Endothelial cell of umbilical vein (primary cell): ENCODE data around the gene RIMBP2. TPM values are rescaled to one million over a fixed set of nuclear protein-coding genes. Genes with fewer than 3 reads are reported as not detected.

Experiments used
- BruUV-seq: library from RNA; stranded (reverse); fragments of 400-500 nt; replicated peaks from 2 replicates; lab custom pipeline; 2021; lab: Mats Ljungman, UMichigan
- CTCF ChIA-PET: fragments of 300-600, 350-600 bp; sonication (Branson Sonifier 250); formaldehyde crosslinking; loops from one replicate; lab custom pipeline; 2021; ENCODE audit warnings: antibody characterized with exemption, inconsistent platforms; lab: Charles Lee
- POLR2A ChIA-PET: fragments of 300-600, 350-600 bp; sonication (Branson Sonifier 250); formaldehyde crosslinking; loops from one replicate; lab custom pipeline; 2021; ENCODE audit warnings: antibody characterized with exemption, inconsistent platforms; lab: Charles Lee
- DNase-seq: peaks from one replicate; pipeline ENCODE4 v3.0.0-alpha.2; 2011; ENCODE audit warnings: low read depth, low spot score
- FAIRE-seq: peaks from 2 replicates; lab custom pipeline; 2011; peaks lifted over from hg19 to GRCh38; lab: Jason Lieb, UNC
- H2AFZ ChIP-seq: 2 replicates; pipeline ENCODE4 v1.6.0; 2012; ENCODE audit warnings: low read depth, low read length, control low read depth, inconsistent platforms
- H3K27ac ChIP-seq: 2 replicates; pipeline ENCODE4 v1.5.1; 2011; ENCODE audit warnings: low read depth, mild to moderate bottlenecking, control low read depth, low read length, moderate library complexity; ENCODE audit not compliant: insufficient read depth
- H3K27me3 ChIP-seq, 2 experiments: 2 replicates each; pipeline versions ENCODE4 v1.6.0 to v1.6.1; 2011; ENCODE audit warnings: low read length in 2 of 2, mixed read lengths in 1 of 2; ENCODE audit not compliant: control insufficient read depth in 2 of 2, insufficient read depth in 2 of 2
- H3K36me3 ChIP-seq, 2 experiments: 2 replicates in 1 of 2; 3 replicates in 1 of 2; pipeline ENCODE4 v1.5.1; 2011; ENCODE audit warnings: low read length in 2 of 2, mild to moderate bottlenecking in 1 of 2, moderate library complexity in 1 of 2; ENCODE audit not compliant: control insufficient read depth in 2 of 2, insufficient read depth in 2 of 2; ENCODE audit errors: extremely low read depth in 1 of 2
- H3K4me1 ChIP-seq: 3 replicates; pipeline ENCODE4 v1.5.1; 2011; ENCODE audit warnings: mild to moderate bottlenecking, low read length; ENCODE audit not compliant: control insufficient read depth, insufficient read depth; ENCODE audit errors: extremely low read depth
- H3K4me2 ChIP-seq: 2 replicates; pipeline ENCODE4 v1.6.1; 2011; ENCODE audit warnings: low read length, control low read depth, mixed read lengths; ENCODE audit not compliant: insufficient read depth
- H3K4me3 ChIP-seq, 3 experiments: fragments of 200-600 bp in 1 of 3; sonication (generic), shearing (Covaris generic) in 1 of 3; replicated peaks in 1 of 3; 2 replicates each; pipeline ENCODE4 v1.5.1; 2011 to 2016; ENCODE audit warnings: control low read depth in 3 of 3, low read length in 3 of 3, mild to moderate bottlenecking in 2 of 3, inconsistent platforms in 1 of 3, low read depth in 1 of 3, moderate library complexity in 1 of 3; ENCODE audit not compliant: insufficient read depth in 1 of 3
- H3K79me2 ChIP-seq: 2 replicates; pipeline ENCODE4 v1.6.0; 2012; ENCODE audit warnings: low read length, inconsistent platforms; ENCODE audit not compliant: control insufficient read depth, insufficient read depth
- H3K9ac ChIP-seq: replicated peaks from 2 replicates; pipeline ENCODE3; 2011; ENCODE audit warnings: low read length, control low read depth; ENCODE audit not compliant: insufficient read depth; ENCODE audit errors: extremely low read depth
- H3K9me1 ChIP-seq: replicated peaks from 3 replicates; pipeline ENCODE4 v1.6.0; 2011; ENCODE audit warnings: mild to moderate bottlenecking, low read length; ENCODE audit not compliant: control insufficient read depth, insufficient read depth; ENCODE audit errors: extremely low read depth
- H3K9me3 ChIP-seq: replicated peaks from 2 replicates; pipeline ENCODE4 v1.5.1; 2012; ENCODE audit warnings: low read length, inconsistent platforms; ENCODE audit not compliant: control insufficient read depth, insufficient read depth
- H4K20me1 ChIP-seq: replicated peaks from 2 replicates; pipeline ENCODE3; 2011; ENCODE audit warnings: mild to moderate bottlenecking, low read length; ENCODE audit not compliant: control insufficient read depth, insufficient read depth; ENCODE audit errors: extremely low read depth
- CTCF ChIP-seq, 2 donors: IDR thresholded peaks; 1 replicate in 1 of 2; 2 replicates in 1 of 2; pipeline ENCODE4 v1.5.1; 2011; ENCODE audit warnings: low read length in 2 of 2, mild to moderate bottlenecking in 2 of 2, moderate library complexity in 2 of 2, control low read depth in 1 of 2, inconsistent platforms in 1 of 2, low read depth in 1 of 2; ENCODE audit not compliant: insufficient read depth in 1 of 2; ENCODE audit errors: extremely low read depth in 1 of 2
- EZH2 ChIP-seq: IDR thresholded peaks from 2 replicates; pipeline ENCODE4 v1.6.1; 2012; ENCODE audit warnings: borderline replicate concordance, low read depth, mild to moderate bottlenecking, moderate library complexity, low read length, inconsistent platforms; ENCODE audit not compliant: severe bottlenecking
- GATA2 ChIP-seq: IDR thresholded peaks from 2 replicates; pipeline ENCODE4 v1.7.0; 2011; ENCODE audit warnings: low read depth, mild to moderate bottlenecking, moderate library complexity, mixed read lengths, low read length; ENCODE audit not compliant: insufficient read length, insufficient read depth
- JUN ChIP-seq: IDR thresholded peaks from 2 replicates; pipeline ENCODE4 v1.6.1; 2011; ENCODE audit warnings: borderline replicate concordance, low read depth; ENCODE audit not compliant: insufficient read length, insufficient read depth
- MAX ChIP-seq: IDR thresholded peaks from 2 replicates; pipeline ENCODE4 v1.6.1; 2011; ENCODE audit not compliant: insufficient read depth, insufficient read length
- MYC ChIP-seq: IDR thresholded peaks from one replicate; pipeline ENCODE4 v1.6.1; 2011; ENCODE audit warnings: mild to moderate bottlenecking, low read depth, low read length
- POLR2AphosphoS5 ChIP-seq: IDR thresholded peaks from 2 replicates; pipeline ENCODE4 v1.6.1; 2012; ENCODE audit warnings: low read depth, mild to moderate bottlenecking, control low read depth, low read length, moderate library complexity; ENCODE audit not compliant: insufficient read depth
- dilution Hi-C: fragments of 300-500 bp; cut with MboI; formaldehyde crosslinking; loops from one replicate; pipeline ENCODE4 v1.15.0; 2019; ENCODE audit warnings: low sequenced_read_pairs; ENCODE audit not compliant: extremely low pct_ligation_motif_present
- intact Hi-C: fragments of 100-400 bp; cut with micrococcal nuclease; formaldehyde crosslinking; loops from one replicate; pipeline ENCODE4 v1.10.0; 2022
- polyA plus RNA-seq, 4 experiments: library from polyadenylated mRNA; depleted of rRNA in 3 of 4; stranded (reverse) in 3 of 4; unstranded in 1 of 4; fragments of >200 nt; gene quantifications; 2 replicates each; pipeline versions ENCODE4 v1.2.1 to v1.2.3, GENCODE V29; 2011 to 2012; ENCODE audit warnings: missing spikeins in 1 of 4
- total RNA-seq: library from RNA; stranded (reverse); gene quantifications from 2 replicates; pipeline ENCODE4 v1.2.3, GENCODE V29; 2021

Gene RIMBP2
- total and polyA plus RNA-seq, 2 donors (not counting 3 experiments of a cell fraction or from before 2014, with no cell fraction given) = 0.04 TPM; not detected in 1

GRCh38 chr12:130498589-130499385, 217.3 kb downstream of the RIMBP2 start:
- ChIA-PET CTCF (no interaction called here), POLR2A (no interaction called here)
- BruUV-seq = no TSS peak
- Histone ChIP-seq H3K36me3 (no peaks in the 10 kb centered on the region), H3K9me3 (peaks cover 8% of the 10 kb centered on the region), H4K20me1 (no peaks in the 10 kb centered on the region), H3K4me3 (no peak overlapping the region), H3K27me3 (no peaks in the 10 kb centered on the region), H2AFZ (no peak overlapping the region), H3K27ac (no peak overlapping the region), H3K9ac (no peak overlapping the region), H3K9me1 (no peaks in the 10 kb centered on the region), H3K4me1 (no peaks in the 10 kb centered on the region), H3K4me2 (no peak overlapping the region), H3K79me2 (no peaks in the 10 kb centered on the region)
- dilution Hi-C loops = no loop called here
- DNase-seq = no peak
- TF ChIP-seq EZH2 (no peak), CTCF (IDR thresholded peaks at IDR 0.05; ENCODE audit: extremely low read depth in 1 of 2, insufficient read depth in 1 of 2, low read depth in 1 of 2, low read length in 2 of 2) (no peak), MYC (no peak), POLR2AphosphoS5 (no peak), GATA2 (no peak), JUN (no peak), MAX (no peak)
- intact Hi-C loops = no loop called here
- no peak for FAIRE-seq
